ENCODE data around the gene NT5M.

The NT5M gene

DNA sequence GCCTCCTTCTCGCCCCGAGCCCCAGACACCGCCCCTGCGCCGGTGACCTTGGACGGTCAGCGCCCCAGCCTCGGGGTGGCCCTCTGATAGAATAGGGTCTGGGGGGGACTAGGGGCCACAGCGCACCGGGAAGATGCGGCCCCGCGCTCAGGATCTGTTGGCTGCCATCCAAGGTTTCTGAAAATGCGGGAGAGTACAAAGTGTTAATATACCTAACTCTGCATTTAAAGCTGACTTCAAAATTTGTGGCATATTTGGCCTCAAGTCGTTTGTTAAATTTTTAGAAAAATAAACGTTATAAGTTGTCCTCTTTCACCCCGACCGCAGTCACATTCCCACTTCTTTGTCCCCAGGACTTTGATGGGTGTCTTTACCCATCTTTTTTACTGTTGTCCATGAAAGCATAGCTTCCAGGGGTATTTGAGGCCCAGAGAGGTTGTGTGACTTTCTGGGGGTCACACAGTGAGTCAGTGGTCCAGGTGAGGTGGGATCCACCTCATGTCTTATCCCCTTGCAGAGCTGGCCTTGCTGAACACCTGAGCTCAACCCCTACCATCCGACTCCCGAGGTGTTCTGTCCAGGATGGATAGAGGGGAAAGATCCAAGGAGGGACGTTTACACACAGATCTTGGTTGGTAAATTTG lies 796 bp downstream of the NT5M start:
- DNase-seq (ENCODE audit: low read depth) = no peak

DNA sequence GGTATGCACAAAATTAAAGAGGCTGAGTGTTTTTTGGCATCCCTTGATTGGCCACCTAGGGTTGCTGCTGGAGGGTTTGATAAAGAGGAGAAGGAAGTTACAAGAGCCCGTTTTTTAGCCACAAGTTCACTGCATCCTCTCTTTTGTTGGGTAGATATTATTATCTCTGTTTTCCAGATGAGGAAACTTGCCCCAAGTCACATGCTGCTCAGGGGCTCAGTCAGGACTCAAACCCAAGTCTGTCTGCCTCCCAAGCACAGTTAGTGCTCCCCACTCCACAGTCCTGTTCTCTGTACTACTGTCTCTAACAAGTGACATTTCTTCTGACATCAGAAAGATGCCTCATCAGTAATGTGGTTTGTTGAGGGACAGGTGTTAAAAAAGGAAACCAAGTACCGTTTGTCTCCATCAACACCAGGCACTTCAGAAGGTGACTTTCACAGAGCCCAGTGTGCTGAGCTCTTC lies 1.4 kb downstream of the NT5M start:
- no peak for DNase-seq (ENCODE audit: low read depth)

DNA sequence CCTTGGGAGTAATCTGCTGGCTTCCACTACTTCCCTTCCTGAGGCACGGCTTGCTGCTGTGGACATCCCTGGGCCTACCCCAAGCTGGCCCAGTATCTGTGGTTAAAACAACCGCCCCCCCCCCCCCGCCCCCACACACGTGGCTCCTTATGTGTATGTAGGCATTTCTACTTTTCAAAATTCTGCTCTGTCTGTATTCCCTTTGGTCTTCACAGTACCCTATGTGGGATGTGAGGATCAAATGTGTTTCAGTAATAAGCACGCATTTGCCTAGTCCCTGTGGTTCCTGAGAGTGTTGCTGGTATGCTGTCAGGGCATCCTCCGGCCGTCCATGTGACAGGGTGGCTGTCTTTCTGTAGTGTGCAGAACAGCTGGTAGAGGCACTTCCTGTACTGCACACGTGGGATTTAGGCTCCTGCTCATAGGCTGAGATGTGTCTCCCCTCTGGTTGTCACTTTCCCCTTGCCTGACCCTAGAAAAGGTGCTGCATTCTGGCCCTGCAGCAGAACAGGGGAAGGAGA lies 2.2 kb downstream of the NT5M start:
- DNase-seq (ENCODE audit: low read depth) = no peak

DNA sequence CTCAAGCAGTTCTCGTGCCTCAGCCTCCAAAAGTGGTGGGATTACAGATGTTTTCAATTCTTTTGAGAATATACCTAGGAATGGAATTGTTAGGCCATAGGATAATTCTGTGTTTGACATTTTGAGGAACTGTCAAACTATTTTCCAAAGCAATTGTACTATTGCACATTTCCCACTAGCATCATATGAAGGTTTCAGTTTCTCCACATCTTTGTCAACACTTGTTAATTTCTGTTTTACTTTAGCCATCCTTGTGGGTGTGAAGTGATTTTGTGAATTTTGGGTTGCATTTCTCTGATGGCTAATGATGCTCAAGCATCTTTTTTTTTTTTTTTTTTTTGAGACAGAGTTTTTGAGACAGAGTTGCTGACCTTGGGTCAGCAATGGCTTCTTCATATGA lies 6.2 kb downstream of the NT5M start:
- no peak for DNase-seq (ENCODE audit: low read depth)

DNA sequence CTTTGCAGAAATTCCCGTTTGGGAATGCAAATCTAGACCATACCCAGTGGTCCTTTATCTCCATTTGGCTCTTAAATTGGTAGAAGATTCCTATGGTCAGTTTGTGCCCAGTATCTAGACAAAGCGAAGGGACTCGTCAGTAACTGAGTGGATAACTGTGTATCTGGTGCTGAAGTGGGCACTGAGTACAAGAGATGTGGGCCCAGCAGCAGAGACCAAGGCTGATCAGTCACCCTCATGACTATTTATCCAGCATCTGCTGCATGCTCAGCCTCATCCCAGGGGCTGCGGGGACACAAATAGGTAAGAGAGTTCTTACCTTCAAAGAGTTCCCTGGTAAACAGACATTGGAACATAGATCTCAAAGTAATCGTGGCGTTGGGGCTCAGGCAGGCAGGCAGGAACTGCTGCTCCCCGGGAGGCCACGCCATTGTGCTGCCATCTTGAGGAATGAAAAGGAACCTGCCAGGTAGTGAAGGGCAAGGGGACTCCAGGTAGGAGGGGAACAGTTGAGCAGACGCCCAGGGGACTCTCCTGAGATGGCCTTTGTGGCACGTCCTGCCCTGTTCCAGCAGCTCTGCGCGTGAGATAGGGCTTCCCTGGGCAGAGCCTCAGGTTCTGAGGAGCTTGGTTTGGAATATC lies 10.3 kb downstream of the NT5M start:
- DNase-seq (ENCODE audit: low read depth) = no peak

DNA sequence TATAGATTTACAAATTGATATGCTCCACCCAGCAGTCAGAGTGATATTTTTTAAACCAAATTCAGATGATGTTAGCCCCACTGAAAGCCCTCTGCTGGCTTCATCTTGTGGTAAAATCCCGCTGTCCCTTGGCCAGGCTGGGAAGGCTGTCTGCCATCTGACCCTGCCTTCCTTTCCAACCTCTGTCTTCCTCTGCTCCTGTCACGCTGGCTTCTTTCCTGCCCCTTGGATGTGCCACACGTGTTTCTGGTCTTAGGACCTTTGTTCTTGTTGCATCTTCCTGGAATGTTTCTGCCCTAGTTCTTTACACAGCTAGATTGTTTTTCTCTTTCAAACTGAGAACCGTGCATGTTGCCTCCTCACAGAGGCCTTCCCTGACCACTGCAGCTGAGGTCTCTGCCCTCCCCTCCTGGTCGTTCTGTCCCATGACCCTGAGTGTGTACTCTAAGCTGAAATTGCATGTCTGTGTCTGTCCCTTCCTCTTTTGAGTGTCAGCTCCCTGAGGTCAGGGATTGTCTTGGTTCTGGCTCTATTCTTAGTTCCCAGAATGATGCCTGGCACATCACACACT lies 11.4 kb downstream of the NT5M start:
- no peak for DNase-seq (ENCODE audit: low read depth)

DNA sequence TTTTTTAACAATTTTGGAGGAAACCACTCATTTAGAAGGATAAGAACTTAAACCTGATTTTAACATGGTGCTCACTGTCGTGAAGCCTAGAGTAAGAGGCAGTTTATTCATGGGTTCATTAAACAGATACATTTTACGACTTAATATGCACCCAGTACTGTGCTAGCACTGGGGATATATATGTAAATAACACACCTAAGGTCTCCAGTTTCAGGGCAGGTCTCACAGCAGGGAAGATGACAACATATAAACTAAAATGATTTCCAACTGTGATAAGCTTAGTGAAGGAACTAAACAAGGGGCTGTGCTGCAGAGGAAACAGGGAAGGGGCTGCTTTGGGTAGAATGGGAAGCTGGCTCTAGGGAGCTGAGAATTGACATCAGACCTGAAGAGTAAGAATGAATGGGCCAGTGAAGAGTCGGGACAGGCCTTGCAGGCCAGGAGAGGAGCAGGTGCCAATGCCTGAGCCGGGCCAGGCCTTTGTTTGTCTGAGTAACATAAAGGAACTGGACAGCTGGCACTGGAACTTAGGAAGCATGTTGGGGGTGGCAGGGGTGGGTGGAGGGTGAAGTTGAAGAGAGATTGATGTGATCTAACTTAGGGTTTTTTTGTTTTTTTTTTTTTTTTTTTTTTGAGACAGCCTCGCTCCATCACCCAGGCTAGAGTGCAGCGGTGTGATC lies 12.1 kb downstream of the NT5M start:
- DNase-seq (ENCODE audit: low read depth) = no peak

DNA sequence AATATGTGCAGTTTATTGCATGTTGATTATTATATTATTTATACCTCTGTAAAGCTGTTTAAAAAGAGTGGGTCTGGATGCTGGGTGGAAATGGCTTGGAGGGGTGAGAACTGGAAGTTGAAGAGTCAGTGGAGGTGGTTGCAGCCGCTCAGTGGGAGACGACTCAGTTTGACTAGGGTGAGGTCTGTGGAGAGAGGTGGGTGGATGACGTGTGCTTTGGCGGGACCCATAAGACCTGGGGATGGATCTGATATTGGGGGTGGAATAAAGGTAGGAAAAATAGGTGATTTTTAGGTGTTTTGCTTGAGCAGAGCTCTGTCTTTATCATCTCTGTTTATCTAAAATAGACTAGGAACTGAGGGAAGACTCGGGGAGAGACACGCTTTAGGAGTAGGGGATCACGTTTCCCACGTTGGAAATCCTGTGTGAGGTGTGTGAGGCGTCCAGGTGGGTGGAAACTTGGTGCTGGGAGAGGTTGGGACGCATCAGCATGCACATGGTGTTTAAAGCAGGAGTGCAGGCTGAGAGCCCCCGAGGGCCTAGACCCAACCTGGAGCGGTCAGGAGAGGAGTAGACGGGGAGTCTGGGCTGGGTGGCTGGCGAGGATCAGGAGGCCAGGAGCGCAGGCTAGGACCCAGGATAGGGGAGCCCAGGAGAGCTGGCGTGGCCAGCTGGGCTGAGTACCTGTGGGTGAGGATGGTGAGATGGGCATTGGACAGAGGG lies 17.2 kb downstream of the NT5M start:
- no peak for DNase-seq (ENCODE audit: low read depth)

DNA sequence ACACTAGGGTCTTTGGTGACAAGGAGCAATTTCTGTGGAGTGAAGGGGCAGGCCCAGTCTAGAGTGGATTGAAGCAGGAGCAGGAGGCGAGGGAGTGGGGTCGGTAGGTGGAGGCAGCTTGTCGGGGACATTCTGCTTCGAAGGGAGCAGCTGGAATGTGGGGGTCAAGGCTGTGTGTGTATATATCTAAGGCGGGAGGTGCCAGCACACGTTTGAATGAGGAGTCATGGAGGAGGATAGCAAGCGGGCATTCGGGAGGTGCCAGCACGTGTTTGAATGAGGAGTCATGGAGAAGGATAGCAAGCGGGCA lies 17.7 kb downstream of the NT5M start:
- DNase-seq (ENCODE audit: low read depth) = no peak

DNA sequence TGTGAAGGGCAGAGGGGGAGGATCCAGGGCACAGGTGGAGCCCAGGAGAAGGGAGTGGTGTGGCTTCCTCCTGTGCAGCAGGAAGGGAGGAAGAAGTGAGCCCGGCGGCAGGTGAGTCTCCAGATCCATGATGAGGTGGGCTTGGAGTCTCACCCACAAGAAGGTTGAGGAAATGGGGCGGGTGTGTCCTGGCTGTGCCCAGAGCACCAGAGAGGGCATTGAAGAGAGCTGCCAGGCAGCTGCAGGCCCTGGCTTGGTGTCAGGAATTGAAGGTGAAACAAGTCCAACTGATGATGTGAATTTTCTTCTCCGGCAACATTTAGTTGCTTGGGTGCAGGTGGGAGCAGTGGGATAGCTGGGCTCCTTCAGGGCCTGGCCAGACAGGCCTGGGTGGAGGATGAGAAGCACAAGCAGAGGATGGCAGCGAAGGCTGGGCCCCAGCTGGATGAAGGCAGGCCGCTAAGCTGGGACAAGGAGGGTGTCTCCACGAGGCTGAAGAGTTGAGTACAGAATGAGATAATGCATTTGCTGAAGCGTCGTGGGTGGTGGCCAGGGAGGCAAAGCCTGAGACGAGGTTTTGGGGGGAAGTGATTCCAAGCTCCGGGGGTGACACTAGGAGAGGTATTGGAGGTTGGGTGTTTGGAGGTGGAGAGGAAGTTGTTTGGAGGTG lies 18.3 kb downstream of the NT5M start:
- DNase-seq (ENCODE audit: low read depth) = no peak

DNA sequence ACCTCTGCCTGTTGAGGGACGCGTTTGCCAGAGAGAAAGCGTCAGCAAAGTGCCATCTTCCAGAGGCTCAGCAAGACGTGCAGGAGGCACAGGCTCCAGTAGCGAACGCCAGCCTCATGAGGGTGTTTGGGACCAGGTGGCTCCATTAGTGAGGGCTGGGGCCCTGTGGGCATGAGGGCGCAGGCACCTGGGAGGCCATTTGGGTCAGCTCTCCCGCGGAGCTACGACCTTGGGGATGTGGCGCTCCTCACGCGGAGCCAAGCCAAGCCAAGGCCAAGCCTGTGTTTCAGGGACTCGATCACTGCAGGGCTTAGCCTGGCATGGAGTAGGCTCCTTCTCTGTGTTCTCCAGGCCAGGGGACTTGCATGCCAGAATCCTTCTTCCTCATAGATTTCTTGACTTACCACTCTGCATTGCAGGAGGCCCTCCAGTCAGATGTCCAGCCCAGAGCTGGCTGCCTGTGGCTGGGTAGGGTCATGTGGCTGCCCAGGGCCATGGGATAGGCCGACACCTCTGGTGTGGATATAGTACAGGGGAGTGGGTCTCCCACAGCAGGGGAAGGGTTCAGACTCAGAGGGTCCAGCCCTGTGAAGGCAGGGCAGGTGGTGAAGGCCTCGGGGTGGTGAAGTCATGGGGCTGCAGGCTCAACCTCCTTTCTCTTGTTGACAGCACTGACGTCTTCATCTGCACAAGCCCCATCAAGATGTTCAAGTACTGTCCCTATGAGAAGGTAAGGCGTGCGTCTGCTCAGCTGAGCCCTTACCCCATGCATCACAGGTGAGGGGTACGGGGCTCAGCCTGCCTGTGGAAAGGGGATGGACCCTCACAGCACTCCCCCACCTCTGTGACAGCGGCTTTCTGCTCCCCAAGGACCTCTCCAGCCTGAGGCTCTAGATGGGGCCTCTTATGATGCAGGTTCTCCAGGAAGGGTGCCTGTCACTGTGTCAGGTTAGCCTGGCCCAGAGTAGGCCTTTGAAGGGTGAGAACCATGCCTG lies 19.6 kb downstream of the NT5M start:
- no peak for DNase-seq (ENCODE audit: low read depth)

DNA sequence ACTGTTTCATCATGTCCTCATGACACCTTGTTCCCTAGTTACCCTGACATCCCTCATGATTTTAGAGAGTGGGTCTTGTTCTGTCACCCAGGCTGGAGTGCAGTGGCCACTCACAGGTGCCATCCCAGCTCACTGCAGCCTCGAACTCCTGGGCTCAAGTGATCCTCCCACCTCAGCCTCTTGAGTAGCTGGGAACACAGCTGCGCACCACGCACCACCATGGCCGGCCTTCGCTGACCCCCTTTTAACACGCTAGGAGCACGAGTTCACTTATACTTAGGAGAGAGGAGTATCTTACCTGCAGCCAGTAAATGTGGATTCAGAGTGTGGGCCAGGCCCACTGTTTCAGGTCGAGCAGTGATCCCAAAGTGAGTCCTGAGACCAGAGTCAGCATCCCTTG lies 21.4 kb downstream of the NT5M start:
- no peak for DNase-seq (ENCODE audit: low read depth)

DNA sequence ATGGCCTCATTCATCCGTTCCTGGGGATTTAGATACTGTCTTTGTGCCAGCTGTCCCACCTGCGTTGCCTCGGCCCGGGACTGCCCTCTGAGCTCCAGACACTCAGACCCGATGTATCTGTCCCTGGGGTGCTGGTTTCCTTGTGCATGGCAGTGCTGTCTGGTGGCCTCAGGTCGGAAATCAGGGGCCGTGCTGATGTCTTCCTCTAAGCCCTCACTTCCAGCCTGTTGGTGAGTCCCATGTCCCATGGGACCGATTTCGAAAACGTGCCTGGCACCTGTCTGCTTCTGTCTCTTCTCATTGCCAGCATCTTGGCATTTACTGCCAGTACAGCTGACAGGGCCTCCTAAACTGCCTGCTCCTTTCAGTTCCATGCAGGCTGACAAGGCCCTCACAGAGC lies 22.1 kb downstream of the NT5M start:
- no peak for DNase-seq (ENCODE audit: low read depth)

DNA sequence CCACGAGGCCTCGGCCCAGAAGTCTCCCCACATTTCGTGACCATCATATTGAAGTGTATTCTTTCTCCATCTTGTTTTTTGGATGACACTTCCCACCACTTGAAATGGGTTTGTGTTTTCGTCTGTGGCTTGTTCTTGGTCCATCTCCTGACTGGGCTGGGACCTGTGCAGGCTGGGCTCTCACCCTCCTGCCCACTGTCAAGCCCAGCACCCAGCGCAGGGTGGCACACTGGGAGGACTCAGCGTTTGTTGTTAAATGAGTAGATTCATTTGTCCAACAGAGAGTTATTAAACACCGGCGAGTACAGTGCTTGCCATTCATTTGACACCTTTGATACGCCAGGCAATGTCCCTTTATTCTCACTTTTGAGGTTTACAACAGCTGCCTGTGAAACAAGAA lies 22.6 kb downstream of the NT5M start:
- no peak for DNase-seq (ENCODE audit: low read depth)

DNA sequence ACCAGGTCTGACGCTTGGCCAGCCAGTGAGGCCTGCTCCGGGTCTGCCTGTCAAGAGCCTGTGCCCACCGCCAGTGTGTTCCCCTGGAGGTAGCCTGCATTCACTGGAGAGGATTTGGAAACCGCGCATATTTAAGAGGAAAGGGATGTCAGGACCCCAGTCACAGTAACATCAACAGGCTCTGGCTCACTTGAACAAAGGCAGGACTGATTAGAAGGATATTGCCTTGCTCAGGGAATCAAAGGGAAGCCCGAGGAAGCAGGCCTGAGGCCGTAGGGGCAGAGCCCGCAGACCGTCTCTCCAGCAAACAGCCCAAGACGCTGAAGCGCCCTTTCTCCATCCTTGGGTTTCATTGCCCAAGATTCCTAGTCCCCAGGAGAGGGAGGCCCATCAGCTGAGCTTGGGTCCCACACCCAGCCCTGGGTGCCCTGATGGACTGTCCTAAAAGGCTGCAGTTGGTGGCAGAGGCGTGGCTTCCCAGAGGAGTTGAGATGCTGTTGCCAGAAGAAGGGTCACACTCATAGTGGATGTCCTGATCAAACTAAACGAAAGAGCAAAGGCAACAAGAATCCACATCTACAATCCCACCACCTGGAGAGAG lies 23.2 kb downstream of the NT5M start:
- no peak for DNase-seq (ENCODE audit: low read depth)

DNA sequence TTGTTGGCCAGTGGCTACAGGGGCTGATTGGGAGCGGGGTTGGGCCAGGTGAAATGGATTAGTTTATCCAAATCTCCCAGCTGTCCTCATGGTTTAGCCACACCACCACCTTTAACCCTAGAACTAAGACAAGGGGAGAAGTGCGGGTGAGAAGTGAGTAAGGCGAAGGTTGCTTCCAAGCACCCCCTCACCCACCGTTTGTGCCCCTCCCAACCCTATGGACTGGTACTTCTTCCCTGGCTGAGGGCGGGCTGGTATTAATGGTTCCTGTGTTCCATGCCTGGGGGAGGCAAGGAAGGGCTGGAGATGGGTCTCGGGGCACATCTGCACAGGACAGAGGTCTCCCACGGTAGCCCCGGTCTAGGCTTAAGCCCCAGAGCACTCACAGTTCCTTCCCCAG lies 25.1 kb downstream of the NT5M start:
- DNase-seq (ENCODE audit: low read depth) = no peak

DNA sequence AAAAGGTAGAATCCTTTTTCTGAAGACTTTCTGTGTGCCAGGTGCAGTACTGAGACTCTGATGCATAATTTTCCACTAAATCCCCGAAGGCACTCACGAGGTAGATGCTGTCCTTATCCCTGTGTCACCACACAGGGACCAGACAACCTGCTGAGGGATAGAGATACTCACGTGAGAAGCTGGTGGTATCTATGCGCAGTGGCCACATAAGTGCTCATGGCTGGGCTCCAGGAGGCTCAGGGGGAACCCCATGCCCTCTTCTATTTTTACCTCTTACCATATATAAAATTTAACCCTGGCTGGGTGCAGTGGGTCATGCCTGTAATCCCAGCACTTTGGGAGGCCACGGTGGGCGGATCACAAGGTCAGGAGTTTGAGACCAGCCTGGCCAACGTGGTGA lies 38.3 kb downstream of the NT5M start:
- DNase-seq (ENCODE audit: low read depth) = no peak

DNA sequence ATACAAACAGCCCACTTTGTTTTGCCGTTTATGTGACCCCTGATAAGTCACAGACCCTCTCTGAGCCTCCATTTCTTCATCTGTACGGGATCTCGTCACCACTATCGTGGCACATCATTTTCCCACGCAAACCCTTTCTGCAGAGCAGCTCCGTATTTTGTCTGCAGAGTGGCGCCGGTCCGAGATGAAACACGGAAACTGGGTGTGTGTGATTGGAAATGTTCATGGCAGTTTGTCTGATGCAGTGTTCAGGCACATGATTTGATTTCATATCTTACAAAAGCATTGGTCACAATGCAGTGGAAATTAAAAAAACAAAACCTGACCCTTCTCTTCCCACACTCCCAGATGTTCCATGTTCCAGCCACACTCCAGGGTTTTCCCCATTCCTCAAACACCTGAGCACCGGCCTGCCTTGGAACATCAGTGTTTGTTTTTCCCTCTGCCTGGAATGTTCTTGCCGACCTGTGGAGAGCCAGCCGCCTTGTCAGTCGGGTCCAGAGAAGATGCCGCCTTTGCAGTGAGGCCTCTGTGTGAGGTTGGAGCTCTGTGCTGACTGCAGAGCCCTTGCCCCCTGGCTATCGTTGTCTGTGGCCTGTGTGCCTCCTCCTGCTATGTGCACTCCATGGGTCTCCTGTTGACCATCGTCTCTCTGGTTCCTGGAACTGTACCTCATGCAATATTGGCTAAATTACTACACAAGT lies 39.2 kb downstream of the NT5M start:
- no peak for DNase-seq (ENCODE audit: low read depth)

DNA sequence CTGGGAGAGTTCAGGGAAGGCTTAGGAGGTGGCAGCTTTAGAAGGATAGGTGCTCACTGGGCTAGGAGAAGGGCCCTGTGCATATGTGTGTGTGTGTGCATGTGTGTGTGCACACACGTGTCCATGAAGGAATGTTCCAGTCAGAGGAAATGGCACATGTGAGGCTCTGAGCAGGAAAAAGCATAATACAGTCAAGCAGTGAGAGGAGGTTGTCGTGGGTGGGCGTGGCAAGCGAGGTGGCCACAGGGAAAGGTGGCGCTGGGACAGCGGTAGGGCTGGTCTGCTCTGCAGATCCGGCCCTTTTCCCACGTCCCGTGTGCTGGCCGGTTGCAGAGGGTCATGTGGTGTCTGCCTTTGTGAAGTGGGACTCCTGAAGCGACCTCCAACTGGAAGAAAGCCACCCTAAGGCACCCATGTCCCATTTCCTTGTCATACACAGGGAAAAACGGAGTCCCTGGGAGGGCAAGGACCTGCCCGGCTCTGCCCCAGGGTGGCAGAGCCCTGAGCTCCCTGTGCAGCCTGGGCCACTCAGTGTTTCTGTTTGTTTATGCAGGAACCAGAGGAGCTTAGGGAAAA lies 40.1 kb downstream of the NT5M start:
- no peak for DNase-seq (ENCODE audit: low read depth)

All from fibroblast of gingiva (primary cell).